WI38 (cell line): ENCODE measurements around the gene IFT57.

Source experiments
- H3K4me3 ChIP-seq: 2 replicates; pipeline ENCODE4 v1.5.1; 2011; ENCODE audit warnings: low read depth, mild to moderate bottlenecking, control low read depth, low read length
- TF ChIP-seq, protein P1 (sequence below): IDR thresholded peaks from 2 replicates; pipeline ENCODE4 v1.5.1; 2012; ENCODE audit warnings: low read depth, mild to moderate bottlenecking, control low read depth, low read length

Gene IFT57

DNA sequence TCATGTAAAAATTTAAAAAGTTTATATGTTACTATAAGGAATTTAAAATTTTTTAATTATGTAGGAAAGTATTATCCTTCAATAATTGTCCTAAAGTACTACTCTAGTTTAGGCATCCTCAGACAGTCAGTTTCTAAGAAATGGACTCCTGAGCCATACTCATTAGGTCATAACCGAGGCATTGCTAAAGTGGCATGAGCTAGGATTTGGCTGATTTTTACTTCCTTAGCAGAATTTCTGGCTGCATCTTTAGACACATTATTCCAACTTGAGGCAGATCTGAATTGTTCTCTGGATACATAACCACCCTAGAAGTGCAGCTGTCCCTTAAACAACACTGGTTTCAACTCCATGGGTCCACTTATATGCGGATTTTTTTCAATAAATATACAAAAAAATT lies 38.3 kb downstream of the IFT57 start:
- TF ChIP-seq, protein P1, sequence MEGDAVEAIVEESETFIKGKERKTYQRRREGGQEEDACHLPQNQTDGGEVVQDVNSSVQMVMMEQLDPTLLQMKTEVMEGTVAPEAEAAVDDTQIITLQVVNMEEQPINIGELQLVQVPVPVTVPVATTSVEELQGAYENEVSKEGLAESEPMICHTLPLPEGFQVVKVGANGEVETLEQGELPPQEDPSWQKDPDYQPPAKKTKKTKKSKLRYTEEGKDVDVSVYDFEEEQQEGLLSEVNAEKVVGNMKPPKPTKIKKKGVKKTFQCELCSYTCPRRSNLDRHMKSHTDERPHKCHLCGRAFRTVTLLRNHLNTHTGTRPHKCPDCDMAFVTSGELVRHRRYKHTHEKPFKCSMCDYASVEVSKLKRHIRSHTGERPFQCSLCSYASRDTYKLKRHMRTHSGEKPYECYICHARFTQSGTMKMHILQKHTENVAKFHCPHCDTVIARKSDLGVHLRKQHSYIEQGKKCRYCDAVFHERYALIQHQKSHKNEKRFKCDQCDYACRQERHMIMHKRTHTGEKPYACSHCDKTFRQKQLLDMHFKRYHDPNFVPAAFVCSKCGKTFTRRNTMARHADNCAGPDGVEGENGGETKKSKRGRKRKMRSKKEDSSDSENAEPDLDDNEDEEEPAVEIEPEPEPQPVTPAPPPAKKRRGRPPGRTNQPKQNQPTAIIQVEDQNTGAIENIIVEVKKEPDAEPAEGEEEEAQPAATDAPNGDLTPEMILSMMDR: no peak
- no peak overlapping the region for H3K4me3 ChIP-seq

DNA sequence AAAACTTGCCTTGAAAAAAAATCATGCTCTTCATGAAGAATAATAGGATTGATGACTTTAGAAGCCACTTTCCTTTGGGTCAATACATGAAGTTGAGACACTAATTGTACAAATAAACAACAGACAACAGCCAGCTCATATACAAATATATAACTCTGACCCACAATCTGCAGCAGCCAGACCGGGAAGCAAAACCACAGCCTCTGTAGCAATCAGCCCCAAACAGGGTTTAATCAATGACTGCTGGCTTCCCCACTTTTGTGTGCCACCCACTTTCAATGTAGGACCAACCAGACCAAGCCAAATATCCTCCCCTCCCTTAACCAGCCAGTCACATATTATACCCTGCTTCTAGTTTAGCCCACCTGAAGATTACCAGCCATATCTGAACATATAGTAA lies 39.0 kb downstream of the IFT57 start:
- H3K4me3 ChIP-seq: no peak overlapping the region
- TF ChIP-seq, protein P1: no peak

DNA sequence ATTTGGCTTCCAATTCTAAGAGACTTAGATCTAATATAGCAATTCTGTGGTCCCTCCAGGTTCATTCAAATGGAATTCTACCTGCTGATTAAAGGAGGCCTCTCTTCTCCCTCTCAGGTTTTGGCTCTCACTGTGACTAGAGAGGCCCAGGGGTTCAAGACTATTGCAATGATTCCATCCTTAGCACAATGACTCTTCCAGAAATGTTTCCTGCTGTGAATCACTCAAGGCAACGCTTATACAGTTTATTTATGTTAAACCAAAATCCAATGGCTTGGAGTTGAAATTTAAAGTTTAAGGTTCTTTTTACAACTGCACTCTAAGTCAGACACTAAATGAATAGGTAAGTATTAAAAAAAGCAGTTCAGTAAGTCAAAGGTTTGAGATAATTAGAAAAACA lies 39.9 kb downstream of the IFT57 start:
- TF ChIP-seq, protein P1: no peak
- H3K4me3 ChIP-seq: no peak overlapping the region

DNA sequence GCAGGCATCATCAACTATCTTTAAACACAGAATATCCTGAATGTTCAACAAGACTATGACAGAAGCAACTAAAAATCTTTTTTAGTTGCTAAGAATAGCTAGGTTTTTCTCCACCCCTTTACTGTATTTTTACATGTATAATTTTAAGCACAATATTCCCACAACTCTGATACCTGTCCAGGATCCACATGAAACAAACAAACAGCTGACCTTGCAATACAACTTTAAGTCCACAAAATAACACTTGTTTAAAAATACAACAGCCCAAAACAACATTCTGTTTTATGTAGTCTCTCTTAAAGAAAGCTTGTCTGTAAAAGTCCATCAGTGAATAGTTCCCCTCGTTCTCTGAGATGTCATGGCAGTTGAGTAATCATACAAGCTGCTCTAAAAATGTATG lies 41.1 kb downstream of the IFT57 start:
- TF ChIP-seq, protein P1: no peak
- H3K4me3 ChIP-seq: no peak overlapping the region

DNA sequence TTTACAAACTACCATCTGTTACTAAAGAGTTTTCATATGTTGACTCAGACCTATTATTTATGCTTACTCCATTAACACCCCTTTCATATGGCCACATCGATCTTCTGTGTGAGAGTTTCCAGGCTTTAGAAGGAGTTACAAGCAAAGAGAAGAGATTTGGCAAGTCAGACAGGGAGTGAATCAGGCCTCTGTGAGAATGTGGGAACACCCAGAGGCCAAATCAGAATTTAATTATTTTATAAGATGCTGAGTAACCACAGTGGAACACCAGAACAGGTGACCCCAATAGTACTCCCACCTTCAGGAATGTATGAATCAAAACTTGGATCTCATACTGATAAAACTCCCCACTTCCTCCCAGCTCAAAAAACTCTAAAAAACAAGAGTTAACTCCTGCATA lies 42.0 kb downstream of the IFT57 start:
- TF ChIP-seq, protein P1: no peak
- no peak overlapping the region for H3K4me3 ChIP-seq

DNA sequence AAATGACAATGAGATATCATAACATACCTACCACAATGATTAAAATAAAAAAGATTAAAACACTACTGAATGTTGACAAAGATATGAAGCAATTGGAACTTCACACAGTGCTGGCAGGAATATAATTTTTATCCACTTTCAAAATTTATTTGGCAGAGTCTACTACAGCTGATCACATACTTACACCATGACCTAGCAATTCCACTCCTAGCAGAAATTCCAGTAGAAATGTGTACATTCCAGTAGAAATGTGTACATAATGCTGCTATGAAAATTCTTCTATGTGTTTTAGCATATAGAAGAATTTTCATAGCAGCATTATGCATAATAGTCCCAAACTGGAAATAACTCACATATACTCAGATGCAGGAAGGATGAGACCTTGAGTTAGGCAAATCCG lies 43.5 kb downstream of the IFT57 start:
- no peak overlapping the region for H3K4me3 ChIP-seq
- TF ChIP-seq, protein P1: no peak

DNA sequence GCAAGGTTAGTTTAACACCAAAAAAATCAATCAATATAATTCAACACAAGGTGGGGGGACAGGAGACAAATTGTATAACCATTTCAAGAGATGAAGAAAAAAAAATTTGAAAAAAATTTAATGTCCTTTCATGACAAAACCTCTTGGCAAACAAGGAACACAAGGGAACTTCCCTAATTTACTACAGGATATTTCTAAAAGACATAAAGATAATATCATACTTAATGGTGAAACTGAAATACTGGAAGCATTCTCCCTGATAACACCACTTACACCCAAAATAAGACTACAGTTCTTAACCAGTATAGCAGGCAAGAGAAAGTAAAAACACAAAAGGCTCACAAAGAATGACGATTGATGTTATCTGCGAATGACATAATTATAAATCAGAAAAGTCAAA lies 44.7 kb downstream of the IFT57 start:
- TF ChIP-seq, protein P1: no peak
- no peak overlapping the region for H3K4me3 ChIP-seq

DNA sequence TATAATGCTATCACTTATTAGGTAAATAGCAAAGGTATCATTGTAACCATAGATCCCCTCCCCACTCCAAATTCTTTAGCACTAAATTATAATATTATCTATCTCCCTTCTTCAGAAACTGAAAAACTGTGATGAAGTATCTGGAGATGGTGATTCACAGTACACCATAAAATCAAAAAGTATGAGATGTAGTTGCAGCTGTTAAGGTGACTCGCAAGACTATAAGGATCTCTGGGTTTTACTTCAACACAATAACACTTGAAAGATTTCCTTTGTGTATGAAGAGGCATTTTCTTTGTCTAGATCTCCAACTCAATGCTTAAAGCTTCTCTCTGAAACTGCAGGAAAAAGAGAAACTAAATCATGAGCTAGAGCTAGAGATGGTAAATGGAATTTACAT lies 46.9 kb downstream of the IFT57 start:
- TF ChIP-seq, protein P1: no peak
- no peak overlapping the region for H3K4me3 ChIP-seq
